NT2/D1 (cell line): ENCODE data around the gene TCP11.

Experiments
- SUZ12 ChIP-seq: IDR thresholded peaks from 2 replicates; pipeline ENCODE4 v1.6.1; 2011; ENCODE audit not compliant: insufficient read length, insufficient read depth; ENCODE audit errors: extremely low read depth
- YY1 ChIP-seq: IDR thresholded peaks from 2 replicates; pipeline ENCODE4 v1.6.1; 2011; ENCODE audit not compliant: insufficient read length, insufficient read depth
- ZNF274 ChIP-seq: IDR thresholded peaks from 2 replicates; pipeline ENCODE4 v1.6.1; 2011; ENCODE audit warnings: mild to moderate bottlenecking, low read depth, low read length

DNA sequence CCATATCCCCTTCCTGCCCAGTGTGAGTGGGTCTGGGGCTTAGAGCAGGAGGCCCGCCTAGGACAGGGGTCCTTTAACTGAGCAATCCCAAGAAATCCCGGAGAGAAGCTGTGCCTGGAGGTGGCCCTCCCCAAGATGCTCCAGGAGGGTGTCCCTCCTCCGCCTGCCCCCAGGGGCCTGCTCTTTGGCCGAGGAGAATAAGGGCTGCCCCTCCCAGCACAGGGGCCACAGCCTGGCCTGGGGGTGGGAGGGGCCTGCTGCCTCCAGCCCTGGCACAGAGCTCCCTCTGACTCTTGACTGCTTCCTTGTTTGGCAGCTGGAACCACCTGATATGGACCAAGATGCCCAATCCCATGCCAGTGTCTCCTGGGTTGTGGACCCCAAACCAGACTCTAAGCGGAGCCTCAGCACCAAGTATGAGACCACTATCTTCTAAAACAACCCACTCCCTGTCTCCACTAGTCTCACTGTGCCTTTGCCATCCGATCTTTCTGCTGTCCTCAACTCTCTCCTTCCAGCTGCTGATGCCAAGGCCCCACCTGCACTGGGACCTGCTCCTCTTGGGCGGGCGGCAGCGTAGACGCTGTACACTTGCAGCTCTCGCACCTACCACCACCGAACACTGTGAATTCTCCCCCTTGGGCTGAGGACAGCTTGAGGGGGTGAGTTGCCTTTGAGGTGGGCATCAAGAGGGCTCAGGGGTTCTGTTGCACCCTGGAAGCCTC is 54.3 kb downstream of the TCP11 start:
- TF ChIP-seq YY1 (no peak), SUZ12 (no peak), ZNF274 (no peak)
